Stimulated activated CD8-positive, alpha-beta memory T cell treated with anti-CD3 and anti-CD28 coated beads, Interleukin-12 subunit alpha, Interleukin-12 subunit beta, amount 100 ng/mL, for 24 hours (primary cell): Measurements from ENCODE around the gene FHAD1.

ENCODE experiments used
- DNase-seq: peaks from one replicate; pipeline ENCODE4 v3.0.0-alpha.2; 2020; ENCODE audit errors: extremely low read depth

Gene FHAD1

DNA sequence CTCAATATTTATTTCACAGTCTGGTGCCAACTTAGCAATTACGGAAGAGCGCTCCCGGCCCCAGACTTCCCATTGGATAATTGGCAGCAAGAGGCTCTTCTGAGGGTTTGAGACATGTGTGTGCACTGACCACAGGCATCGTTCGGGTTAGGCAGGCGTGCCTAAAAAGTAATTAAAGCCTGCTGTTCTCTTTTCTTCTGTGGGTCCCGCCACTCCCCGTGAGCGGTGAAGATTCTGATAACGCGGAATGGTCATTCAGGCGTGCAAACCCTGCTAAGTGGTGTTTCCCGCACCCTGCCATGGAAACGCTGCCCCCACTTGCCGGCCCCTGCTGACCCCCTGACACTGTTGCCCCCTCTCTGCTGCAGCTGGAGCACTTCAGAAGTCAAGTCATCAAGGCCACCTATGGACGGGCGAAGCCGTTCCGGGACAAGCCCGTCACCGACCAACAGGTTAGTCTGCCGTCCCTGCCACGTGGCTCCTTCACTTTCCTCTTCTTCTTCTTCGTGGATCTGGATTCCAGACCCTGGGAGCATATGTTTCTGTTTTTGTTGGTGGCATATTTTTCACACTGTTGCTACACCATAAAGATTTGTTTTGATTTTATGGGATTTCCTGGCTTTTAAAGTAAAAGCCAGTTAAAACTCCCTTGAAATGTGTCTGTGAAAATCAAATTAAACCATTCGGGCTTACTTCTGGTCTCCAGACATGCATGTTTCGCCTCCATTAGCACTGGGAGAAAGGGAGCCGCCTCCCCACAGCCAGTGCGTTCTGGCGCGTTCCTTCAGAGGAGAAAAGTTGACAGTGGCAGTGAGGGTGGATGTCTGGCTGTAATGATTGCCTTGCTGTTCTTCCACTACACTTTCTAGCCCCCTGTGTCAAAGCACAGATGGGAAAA lies 79.9 kb downstream of the FHAD1 start:
- DNase-seq, result no peak

DNA sequence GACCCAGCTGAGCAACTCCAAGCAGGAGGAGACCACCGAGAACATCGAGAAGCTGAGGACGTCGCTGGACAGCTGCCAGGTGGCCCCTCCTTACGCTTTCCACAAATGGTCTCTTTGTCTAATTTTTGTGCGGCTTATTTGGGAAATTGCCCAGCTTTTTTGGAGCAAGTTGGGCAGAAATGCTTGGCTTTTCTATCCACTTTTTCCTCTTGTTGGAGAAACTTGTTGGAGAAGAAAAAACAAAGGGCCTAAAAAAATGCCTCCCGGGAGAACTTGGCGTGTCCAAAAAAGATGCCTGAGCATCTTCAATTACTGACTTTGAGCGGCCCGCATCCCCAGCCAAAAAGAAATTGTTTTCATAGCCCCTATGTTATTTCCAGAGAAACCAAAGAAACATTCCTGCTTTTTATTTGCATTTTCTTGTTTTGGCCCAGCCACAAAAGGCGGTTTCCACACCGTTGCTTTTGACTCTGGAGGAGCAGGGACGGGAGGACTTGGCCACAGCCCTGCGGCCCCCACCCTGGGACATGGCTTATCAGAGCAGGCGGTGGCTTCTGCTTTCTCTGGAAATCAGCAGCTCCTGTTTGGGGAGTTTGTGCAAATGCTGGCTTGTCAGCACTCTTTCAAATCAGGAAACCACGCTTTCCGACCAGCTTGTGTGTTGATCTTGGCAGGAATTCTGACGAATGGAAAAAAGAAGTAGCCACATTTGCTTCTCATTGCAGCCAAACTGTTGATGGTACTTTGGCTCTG lies 81.5 kb downstream of the FHAD1 start:
- no peak for DNase-seq

DNA sequence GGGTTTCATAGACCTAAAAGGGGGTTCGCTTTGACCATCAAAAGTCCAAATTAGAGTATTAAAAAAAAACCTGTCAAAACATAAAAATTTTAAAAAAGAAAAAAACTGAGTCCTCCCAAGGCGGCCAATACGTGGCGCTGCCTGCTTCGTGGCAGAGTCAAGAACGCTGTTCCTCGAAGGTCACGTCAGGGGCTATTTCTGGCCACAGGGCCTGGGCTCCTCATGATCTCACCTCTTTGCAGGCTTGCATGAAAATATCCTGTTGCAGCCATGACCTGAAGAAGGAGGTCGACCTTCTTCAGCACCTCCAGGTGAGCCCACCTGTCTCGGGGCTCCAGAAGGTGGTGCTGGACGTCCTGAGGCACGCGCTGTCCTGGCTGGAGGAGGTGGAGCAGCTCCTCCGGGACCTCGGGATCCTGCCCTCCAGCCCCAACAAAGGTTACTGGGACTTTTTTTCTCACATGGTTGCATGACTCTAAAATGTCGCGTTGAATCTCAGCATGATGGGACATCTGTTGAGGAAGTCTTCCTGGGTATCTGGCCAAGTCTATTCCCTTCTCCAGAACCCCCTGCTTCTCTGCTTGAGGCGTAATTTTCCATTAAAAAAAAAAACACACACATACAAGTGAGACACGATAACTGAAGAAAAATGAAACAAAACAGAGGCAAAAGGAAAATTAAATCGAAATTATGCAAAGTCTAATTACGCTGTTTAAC lies 82.2 kb downstream of the FHAD1 start:
- DNase-seq, result no peak

DNA sequence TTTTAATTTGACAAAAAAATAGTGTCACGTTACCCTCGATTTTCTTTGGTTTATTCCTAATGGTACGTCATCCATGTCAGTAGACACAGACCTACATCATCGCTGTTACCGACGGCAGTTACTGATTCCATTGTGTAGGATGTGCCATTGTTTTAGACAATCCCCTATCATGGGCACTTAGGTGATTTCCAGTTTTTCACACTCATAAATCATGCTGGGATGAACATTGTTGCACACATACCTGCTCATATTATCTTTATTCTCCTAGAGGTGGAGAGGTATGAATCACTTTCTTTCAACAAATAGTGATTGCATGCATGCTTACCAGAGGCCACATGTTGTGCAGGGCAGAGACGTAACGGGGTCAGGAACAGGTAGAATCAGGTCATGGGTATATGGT lies 83.0 kb downstream of the FHAD1 start:
- no peak for DNase-seq

DNA sequence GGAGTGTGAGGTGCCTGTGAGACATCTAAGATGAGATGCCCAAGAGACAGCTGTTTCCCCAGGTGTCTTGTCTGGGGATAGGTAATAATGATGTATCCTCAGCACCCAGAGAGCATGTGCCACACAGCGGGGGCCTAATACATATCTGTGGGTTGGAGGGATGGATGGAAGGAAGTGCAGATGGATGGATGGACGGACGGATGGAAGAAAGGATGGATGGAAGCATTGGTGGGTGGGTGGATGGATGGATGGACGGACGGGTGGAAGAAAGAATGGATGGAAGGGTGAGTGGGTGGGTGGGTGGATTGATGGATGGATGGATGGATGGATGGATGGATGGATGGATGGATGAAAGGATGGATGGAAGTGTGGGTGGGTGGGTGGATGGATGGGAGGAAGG lies 84.2 kb downstream of the FHAD1 start:
- DNase-seq, result no peak

DNA sequence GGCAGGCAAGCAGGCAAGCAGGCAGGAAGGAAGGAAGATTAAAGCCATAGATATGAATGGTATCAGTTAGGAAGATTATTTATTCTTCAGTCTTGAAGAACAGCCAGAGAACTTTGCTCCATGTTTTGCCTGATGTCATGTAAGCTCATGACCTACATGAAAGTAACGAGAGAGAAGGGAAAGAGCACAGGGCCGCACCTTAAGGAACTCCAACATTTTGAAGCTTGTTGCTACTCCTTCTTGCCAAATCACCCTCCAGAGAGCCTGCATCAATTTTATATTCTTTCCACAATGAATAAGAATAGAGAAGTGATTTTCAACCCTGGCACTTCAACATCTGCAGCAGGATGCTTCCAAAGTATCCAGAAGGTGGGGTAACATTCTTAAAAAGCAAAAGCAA lies 84.7 kb downstream of the FHAD1 start:
- DNase-seq, result no peak

DNA sequence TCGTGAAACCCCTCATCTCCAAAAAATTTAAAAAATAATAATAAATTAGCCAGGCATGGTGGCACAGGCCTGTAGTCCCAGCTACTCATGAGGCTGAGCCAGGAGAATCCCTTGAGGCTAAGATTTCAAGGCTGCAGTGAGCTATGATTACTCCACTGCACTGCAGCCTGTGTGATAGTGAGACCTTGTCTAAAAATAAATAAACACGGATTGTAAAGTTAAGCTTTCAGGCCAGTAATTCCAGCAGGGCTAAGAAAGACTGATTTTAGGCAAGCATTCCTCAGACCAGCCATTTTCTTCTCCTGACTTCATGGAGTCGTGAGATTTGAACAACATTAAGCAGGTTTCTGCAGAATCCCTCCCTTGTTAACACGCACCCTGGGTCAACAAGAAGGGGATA lies 85.5 kb downstream of the FHAD1 start:
- no peak for DNase-seq

DNA sequence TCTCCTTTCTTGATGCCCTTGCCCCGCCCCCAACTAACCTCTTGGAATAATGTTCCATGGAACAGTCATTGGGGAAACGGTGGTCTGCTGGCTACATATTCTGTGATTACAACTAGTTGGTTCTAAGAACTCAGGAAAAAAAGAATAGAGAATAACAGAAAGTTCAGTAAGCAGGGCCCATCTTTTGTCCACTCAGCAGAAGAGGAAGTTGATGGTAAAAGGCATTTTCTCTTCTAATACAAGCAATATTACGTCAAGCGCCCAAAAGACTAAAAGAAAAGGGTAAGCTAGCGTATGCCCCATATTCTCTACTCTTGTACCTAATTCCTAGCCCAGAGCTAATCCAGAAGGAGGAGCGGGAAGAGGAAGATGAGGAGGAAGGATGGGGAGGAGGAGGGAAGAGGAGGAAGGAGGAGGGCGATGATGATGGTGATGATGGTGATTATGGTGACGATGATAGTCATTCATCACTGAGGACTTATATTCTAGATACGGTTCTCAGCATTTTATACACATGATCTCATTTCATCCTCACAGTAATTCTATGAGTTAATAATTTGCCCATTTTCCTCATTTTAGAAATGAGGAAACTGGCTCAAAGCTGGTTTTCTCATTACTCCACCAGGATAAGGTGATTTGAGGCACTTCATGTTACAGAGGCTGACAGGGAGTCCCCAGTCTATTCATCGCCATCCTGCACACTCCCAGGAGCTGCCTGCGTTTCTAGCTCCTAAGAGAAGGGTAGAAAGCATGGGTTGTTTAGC lies 86.1 kb downstream of the FHAD1 start:
- no peak for DNase-seq

DNA sequence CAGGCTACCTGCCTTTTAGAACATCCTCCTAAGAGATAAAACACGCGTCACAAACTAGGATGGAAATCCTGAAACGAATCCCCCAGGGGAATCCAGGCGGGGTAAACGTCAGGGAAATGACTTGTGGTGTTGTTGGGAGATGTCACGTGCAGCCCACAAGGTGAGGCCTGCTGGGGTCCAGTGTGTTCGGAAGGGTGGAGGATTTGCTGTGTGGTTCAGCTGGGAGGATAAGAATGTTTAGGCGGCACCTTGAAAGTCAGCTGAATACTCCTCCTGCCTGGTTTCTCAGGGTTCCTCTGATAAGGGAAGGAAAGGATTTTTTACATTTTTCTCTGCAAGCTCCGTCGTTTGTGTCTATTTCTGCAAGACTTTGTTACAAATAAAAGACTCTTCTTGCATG lies 88.0 kb downstream of the FHAD1 start:
- no peak for DNase-seq

DNA sequence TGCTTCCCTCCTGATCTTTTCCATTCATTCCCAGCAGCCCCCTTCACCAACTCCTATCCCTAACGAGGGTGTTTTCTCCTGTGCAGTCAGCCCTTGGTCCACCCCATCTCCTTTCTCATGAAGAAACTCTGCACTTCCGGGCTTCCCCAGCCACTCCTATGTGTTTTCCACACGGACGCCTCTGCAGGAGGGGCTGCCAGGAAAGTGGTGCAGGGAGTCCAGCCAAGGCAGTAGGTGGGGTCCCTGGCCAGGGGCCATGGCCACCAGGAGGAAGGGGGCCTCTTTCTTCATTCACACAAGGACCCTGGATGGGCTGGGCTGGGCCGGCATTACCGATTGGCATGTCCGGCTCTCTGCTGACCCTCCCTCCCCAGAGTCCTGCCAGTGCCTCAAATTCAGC lies 89.8 kb downstream of the FHAD1 start:
- no peak for DNase-seq

DNA sequence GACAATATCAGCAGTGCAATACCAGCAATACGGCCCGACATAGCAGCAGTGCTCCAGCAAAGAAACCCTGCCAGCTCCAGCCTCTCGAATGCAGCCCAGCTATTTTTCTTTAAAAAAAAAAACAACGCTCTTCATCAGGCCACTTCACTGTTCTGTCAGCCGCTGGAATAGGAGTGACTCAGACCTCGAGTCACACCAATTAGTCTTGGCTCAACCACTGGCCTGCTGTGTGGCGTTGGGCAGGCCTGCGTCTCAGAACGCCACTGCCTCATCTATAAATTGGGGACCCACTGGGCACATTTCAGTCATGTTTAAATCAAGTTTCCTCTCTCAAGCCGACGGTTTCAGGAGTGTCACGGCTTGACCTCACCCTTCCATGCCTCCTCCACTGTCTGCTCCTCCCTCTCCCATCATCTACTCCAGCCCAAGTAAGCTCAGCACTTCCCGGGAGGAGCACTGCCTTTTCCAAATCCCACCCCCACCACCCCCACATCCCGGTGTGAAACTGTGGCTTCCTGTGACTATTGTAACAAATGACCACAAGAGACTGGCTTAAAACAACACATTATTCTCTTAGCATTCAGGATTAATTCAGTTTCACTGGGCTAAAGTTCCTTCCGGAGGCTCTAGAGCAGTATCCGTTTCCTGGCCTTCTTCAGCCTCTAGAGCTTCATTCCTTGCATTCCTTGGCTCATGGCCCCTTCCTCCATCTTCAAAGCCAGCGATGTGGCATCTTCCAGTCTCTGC lies 90.8 kb downstream of the FHAD1 start:
- DNase-seq, result no peak

DNA sequence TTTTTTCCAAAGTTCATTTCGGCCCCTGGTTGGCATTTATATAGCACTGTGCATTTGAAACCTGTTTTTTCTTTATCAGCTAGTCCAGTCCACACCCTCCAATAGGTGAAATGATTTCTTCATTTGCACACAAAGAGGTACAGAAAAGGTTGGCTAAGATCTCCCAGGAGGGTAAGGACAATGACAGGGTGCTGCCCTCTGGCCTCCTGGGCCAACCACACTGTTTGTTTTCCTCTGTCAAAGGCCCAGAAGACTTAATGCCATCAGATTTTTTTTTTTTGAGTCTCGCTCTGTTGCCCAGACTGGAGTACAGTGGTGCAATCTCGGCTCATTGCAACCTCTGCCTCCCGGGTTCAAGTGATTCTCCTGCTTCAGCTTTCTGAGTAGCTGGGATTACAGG lies 92.5 kb downstream of the FHAD1 start:
- DNase-seq, result no peak

DNA sequence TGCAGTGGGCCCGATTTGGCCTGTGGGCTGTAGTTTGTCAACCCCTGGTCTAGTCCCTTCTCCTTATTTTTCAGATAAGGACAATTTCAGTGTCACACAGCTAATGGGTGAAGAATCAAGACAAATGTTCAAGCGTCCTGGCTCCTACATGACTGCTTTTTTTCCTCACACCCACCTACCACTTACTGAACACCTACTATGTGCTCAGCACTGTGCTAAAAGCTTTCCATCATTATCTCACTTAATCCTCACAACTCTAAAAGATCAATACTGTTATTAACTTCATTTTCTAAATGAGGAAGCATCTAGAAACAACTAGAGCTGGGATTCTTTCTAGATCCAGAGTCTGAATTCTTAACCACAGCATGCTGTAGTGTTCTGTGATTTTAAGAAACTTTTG lies 94.2 kb downstream of the FHAD1 start:
- no peak for DNase-seq

DNA sequence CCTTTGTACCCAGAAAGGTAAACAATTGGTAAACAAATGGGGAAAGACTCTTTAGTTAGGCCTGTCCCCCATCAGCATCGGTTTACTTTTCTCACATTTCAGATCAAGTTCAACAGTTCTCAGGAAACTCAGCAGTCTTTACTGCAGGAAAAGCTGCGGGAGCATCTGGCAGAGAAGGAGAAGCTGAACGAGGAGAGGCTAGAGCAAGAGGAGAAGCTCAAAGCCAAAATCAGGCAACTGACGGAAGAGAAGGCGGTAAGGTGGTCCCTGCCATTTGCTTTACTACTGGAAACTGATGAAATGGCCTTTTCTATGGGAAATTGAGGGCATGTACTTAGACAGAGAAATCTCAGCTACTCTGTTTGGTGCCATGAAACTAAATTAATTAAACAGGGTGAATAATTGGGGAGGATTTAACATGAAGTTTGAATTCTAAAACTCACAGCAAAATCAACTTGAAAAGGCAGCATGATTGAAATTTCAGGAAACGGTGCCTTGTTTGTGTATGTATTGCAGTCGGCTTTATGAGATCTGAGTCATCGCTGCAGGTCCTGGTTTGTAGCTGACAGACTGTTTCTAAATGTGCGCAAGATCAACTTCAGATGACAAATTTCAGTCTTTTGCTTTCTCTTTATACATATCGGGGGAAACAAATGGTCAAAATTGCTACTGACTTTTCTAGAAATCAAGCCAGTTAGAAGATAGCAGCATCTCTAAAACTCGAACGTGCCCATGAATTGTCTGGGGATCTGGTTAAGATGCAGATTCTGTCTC lies 94.8 kb downstream of the FHAD1 start:
- no peak for DNase-seq

DNA sequence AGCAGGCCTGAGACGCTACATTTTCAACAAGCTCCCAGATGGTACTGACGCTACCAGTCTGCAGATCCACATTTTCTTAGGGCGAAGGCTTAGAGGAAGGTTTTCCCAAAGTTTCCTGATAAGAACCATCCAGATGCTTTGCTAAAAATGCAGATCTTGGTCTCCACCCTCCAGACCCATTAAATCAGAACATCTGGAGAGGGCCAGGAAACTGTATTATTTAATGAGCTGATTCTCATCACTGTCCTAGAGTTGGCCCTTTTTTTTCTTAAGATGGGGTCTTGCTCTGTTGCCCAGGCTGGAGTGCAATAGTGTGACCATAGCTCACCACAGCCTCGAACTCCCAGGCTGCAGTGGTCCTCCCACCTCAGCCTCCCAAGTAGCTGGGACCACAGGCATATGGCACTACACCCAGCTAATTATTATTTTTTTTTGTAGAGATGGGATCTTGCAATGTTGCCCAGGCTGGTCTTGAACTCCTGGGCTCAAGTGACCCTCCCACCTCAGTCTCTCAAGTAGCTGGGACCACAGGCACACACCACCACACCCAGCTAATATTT lies 95.5 kb downstream of the FHAD1 start:
- DNase-seq, result no peak

DNA sequence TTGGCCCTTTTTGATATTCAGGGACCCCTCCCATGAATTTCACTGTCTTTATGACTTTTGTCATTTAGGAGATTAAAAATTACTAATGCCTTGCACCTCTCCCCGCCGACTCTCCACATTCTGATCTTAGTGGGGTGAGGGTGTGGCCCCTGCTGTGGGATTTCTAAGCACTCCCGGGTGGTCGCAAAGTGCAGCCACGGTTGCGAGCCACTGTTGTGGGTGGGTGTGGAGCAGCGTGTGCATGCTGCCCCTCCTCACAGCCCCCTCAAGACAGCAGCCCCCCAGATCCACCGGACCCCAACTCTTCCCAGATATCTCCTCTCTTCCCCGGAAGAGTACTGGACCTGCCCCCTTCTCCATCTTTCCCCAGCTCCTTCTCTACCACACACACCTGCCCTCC lies 96.1 kb downstream of the FHAD1 start:
- no peak for DNase-seq

DNA sequence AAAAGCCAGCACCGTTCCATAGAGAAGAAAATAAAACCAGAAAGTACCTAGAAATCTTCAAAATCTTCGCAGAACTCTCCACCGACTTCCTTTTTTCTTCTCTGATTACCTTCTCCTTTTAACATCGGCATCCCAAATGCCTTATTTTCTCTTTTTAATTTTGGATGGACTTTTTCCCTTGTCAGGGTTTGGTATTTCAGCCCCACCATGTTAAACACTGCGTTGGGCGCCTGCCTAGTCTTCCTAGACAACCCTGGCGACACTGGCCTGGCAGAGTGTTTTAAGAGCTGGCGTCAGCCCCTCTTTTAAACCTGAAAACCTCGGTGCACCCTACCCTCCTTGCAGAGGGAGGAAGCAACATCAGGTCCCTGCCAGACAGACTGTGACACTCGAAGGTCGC lies 96.7 kb downstream of the FHAD1 start:
- DNase-seq, result no peak

DNA sequence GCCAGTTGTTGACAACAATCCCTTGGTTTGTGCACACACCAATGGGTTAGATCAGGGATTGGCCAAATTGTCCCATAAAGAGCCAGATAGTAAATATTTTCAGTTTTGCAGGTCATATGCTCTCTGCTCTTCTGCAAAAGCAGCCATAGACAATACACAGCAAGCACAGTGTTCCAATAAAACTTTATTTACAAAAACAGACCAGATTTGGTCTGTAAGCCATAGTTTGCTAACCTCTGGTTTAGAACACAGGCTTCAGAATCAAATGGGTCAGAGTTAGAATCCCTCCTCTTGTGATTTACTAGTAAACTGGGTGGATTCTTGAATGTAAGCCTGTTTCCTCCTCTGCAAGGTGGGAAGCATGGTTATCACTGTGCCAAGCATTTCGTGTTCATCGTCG lies 97.4 kb downstream of the FHAD1 start:
- DNase-seq, result no peak

DNA sequence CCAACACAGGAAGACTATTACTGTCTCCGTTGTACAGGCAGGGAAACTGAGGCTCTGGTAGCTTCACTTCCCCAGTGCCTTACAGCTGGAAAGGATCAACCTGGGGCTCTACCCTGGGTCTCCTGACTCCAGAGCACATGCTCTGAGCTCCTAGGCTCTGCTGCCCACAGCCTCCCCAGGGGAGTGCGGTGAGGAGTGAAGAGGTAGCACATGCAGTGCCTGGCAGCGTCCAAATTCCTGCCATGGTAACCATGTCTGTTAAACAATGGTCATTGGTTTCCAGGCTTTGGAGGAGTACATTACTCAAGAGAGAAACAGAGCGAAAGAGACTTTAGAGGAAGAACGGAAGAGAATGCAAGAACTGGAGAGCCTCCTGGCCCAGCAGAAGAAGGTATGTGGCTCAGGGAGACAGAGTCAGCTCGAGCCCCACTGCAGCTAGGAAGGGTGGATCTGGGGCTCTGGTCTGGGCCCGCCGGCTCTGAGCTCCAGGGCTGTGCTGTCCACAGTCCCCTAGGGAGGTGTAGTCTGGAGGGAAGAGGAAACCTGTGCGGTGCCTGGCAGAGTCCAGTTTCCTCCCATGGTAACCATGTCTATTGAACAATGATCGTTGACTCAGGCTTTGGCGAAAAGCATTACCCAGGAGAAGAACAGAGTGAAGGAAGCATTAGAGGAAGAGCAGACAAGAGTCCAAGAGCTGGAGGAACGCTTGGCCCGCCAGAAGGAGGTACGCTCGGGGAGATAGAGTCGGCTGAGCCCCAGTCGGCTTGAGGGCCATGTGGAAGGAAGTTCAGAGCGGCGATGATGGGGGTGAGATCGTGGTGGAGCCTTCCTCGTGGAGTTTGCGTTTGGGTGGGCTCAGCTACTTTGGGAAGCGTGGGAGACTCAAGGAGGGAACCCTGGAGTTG lies 98.0 kb downstream of the FHAD1 start:
- DNase-seq, result no peak
